NT2/D1 (cell line): ENCODE results near the gene RRBP1.

ENCODE experiments used
- DNase-seq: peaks from one replicate; pipeline ENCODE4 v3.0.0-alpha.2; 2011; ENCODE audit warnings: low read depth, low spot score
- H3K27me3 ChIP-seq: 2 replicates; pipeline ENCODE4 v1.6.0; 2011; ENCODE audit warnings: mild to moderate bottlenecking; ENCODE audit not compliant: insufficient read length, insufficient read depth
- H3K36me3 ChIP-seq: 2 replicates; pipeline ENCODE4 v1.6.1; 2011; ENCODE audit warnings: mild to moderate bottlenecking, low read length, mixed read lengths; ENCODE audit not compliant: insufficient read depth, insufficient read length
- H3K4me1 ChIP-seq: 2 replicates; pipeline ENCODE4 v1.5.1; 2011; ENCODE audit not compliant: insufficient read depth, insufficient read length
- H3K4me3 ChIP-seq: 2 replicates; pipeline ENCODE4 v1.5.1; 2011; ENCODE audit warnings: low read depth; ENCODE audit not compliant: insufficient read length
- H3K9ac ChIP-seq: 2 replicates; pipeline ENCODE4 v1.6.0; 2011; ENCODE audit warnings: low read depth; ENCODE audit not compliant: insufficient read length
- H3K9me3 ChIP-seq: 2 replicates; pipeline ENCODE4 v1.5.1; 2011; ENCODE audit warnings: mild to moderate bottlenecking, low read length; ENCODE audit not compliant: insufficient read depth
- SUZ12 ChIP-seq: IDR thresholded peaks from 2 replicates; pipeline ENCODE4 v1.6.1; 2011; ENCODE audit not compliant: insufficient read length, insufficient read depth; ENCODE audit errors: extremely low read depth
- YY1 ChIP-seq: IDR thresholded peaks from 2 replicates; pipeline ENCODE4 v1.6.1; 2011; ENCODE audit not compliant: insufficient read length, insufficient read depth
- ZNF274 ChIP-seq: IDR thresholded peaks from 2 replicates; pipeline ENCODE4 v1.6.1; 2011; ENCODE audit warnings: mild to moderate bottlenecking, low read depth, low read length

Gene RRBP1

DNA sequence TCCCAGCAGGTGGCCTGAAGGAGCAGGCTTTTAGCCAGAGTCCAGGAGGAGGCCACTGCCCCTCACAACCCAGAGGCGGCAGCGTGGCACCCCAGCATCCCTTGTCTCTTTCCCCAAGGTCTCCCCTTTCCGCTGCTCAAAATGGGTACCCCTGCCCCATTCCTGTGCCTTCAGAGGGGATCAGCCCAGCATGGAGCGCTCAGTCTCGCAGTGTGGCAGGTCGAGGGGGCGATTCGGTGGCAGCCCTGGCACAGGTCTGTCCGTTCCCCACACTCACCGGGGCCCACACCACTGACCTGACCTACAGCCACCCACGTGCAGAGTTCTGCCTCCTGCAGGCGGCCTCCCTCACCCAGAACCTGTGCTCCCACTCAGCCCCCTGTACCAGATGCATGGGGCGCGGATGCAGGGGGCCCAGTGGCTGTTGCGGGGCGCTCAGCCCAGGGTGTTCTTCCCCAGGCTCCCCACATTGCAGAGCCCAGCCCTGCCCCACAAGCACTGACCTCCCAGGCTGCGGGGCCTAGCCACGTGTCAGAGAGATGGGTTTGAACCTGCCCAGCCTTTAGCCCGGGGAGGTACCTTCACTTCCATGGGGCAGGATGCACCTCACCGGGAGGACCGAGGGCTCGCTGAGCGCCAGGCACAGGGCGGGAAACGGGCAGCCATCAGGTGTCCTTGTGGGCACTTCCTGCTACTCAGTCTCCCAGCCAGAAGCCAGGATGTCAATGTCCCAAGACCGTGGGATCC lies 70.3 kb downstream of the RRBP1 start:
- Histone ChIP-seq H3K4me1 (peaks cover 15% of the 10 kb centered on the region), H3K36me3 (peaks cover 72% of the 10 kb centered on the region), H3K9ac (no peak overlapping the region), H3K9me3 (no peaks in the 10 kb centered on the region), H3K4me3 (no peak overlapping the region), H3K27me3 (no peaks in the 10 kb centered on the region)
- no peak for DNase-seq
- TF ChIP-seq YY1 (no peak), ZNF274 (no peak), SUZ12 (no peak)

DNA sequence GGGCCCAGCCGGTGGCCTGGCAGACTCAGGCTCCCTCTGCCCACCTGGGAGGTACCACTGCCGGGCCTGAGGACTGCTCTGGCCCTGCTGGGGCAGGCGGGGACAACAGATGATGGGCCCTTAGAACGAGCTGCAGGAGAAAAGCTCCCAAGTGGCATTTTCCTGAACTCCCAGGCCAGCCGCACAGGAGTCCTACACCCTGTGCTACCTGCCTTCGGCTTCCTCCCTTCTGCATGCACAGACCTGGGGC lies 70.8 kb downstream of the RRBP1 start:
- Histone ChIP-seq H3K4me1 (peaks cover 15% of the 10 kb centered on the region), H3K4me3 (no peak overlapping the region), H3K9me3 (no peaks in the 10 kb centered on the region), H3K36me3 (peaks cover 72% of the 10 kb centered on the region), H3K9ac (no peak overlapping the region), H3K27me3 (no peaks in the 10 kb centered on the region)
- no peak for DNase-seq
- TF ChIP-seq YY1 (no peak), SUZ12 (no peak), ZNF274 (no peak)

DNA sequence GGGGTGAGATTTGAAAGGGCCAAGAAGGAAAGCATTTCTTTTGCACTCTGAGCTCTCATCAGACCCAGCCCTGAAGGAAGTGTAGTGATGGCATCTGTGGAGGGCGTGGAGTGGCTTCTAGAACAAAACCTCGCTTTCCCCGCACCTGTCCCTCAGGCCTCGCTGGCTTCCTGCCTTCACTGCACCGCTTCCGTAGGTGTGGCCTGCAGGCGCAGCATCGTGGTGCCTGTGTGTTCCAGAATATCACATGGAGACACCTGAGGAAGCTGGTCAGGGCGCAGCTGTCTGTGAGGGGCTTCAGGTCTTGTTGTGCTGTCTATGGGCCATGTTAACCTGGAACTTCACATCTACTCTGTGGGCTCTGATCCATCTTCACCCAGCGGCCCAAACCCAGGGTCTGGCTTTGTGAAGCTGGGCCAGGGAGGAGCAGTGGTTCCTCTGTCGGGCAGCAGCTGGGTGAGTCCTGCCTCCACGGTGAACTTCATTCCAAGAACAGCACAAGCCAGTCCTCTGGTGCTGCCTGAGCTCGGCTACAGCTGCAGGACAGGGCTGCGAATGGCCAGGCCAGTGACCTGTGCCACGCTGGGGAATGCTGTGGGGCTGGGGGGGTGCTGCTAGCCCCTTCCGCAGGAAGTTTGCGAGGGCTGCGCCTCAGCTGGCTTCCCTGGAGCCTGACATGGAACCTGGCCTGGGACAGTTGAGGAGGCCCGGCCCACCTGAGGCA lies 71.3 kb downstream of the RRBP1 start:
- Histone ChIP-seq H3K27me3 (no peaks in the 10 kb centered on the region), H3K36me3 (peaks cover 67% of the 10 kb centered on the region), H3K9me3 (no peaks in the 10 kb centered on the region), H3K4me3 (no peak overlapping the region), H3K4me1 (peaks cover 15% of the 10 kb centered on the region), H3K9ac (no peak overlapping the region)
- no peak for DNase-seq
- no peak for TF ChIP-seq SUZ12
- no peak for TF ChIP-seq ZNF274
- no peak for TF ChIP-seq YY1

DNA sequence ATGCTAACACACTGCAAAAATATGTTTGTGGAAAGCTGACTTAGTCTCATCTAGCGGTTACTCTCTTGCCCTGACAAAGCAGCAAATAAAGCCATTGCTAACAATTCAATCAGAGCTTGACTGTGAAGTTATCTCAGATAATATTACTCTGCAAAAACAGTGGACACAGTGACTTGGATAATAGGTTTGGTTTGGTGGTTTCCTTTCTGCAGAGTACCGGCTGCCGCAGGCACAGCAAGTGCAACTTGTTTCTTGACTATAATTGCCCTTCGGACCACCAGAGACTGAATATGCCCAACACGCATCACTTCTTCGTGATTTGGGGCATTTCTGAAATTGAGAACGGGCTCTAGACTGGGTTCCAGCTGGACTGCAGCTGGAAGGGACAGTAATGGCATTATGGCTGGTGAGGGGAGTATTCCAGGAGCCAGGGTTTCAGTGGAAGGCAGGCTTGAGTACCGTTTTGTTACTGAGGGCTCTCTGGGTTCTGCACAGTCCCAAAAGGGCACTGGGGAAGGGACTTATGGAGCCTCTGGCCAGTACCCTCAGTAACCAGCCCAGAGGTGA lies 72.1 kb downstream of the RRBP1 start:
- no peaks in the 10 kb centered on the region for H3K27me3 ChIP-seq
- TF ChIP-seq YY1 (no peak), ZNF274 (no peak), SUZ12 (no peak)
- no peaks in the 10 kb centered on the region for H3K9me3 ChIP-seq
- H3K4me3 ChIP-seq: no peak overlapping the region
- H3K9ac ChIP-seq: no peak overlapping the region
- H3K4me1 ChIP-seq: peaks cover 15% of the 10 kb centered on the region
- DNase-seq: no peak
- H3K36me3 ChIP-seq: peaks cover 64% of the 10 kb centered on the region

DNA sequence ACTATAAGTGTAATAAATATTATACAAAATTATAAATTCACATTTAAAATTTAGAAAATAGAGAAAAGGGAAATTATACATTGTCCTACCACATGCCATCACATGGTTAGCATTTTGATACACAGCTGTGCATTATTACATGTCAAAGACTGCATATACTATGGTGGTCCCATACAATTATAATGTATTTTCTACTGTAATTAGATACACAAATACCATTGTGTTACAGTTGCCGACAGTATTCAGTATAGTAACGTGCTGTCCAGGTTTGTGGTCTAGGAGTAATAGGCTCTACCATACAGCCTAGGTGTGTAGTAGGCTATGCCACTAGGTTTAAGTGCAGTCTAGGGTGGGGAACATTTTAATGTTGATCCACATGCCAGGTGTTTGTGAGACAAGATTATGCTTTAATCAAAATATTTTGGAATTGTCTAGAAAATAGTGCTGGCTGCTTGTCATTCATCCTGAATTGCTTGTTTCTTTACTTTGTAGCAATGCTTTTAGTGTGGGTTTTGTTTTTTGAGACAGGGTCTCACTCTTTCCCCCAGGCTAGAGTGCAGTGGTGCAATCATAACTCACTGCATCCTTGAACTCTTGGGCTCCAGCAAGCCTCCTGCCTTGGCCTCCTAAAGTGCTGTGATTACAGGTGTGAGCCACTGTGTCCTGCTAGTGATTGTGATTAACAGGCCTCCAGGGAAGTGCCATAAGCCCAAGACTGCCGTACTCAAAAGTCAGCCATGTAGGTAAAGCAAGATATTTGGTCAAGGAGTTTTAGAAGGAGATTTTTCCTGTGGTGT lies 73.1 kb downstream of the RRBP1 start:
- no peak for DNase-seq
- Histone ChIP-seq H3K36me3 (peaks cover 63% of the 10 kb centered on the region), H3K27me3 (no peaks in the 10 kb centered on the region), H3K4me3 (no peak overlapping the region), H3K4me1 (peaks cover 15% of the 10 kb centered on the region), H3K9me3 (no peaks in the 10 kb centered on the region), H3K9ac (no peak overlapping the region)
- TF ChIP-seq YY1: no peak
- no peak for TF ChIP-seq SUZ12
- no peak for TF ChIP-seq ZNF274

DNA sequence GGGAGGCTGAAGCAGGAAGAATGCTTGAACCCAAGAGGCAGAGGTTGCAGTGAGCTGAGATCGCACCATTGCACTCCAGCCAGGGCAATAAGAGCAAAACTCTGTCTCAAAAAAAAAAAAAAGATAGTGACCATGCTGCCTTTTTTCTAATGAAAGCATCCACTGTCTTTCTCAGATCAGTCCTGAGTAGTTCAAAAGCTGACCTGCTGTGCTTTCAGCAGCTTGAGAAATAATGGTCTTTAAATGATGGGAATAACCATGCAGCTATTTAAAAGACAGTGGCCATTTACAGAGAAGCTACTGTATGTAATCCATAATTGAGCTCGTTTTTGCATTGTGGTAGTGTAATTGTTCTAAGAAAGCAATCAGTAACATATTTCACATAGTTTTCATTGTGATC lies 76.0 kb downstream of the RRBP1 start:
- Histone ChIP-seq H3K9me3 (no peaks in the 10 kb centered on the region), H3K27me3 (no peaks in the 10 kb centered on the region), H3K4me1 (peaks cover 6% of the 10 kb centered on the region), H3K36me3 (peaks cover 55% of the 10 kb centered on the region), H3K9ac (no peak overlapping the region), H3K4me3 (no peak overlapping the region)
- TF ChIP-seq YY1 (no peak), ZNF274 (no peak), SUZ12 (no peak)
- no peak for DNase-seq
